ENCODE measurements around the gene UGT1A8.

UGT1A8 gene

DNA sequence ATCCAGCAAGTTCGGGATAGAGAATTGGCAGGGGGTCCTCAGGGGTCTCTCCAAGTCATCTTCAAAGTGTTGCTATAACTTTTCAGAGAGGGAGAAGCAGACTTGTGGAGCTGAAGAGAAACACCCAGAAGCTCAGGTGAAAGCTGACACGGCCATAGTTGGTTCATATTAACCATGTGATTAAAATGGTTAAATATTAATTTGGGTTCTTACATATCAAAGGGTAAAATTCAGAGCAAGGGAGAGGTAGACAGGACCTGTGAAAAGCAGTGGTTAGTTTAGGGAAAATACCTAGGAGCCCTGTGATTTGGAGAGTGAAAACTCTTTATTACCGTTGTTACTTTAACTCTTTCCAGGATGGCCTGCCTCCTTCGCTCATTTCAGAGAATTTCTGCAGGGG, 75.2 kb downstream of the UGT1A8 start, which contains the start of gene UGT1A6:
UGT1A6 (plus strand) TSS at position 243 of the 400 bp plus-strand sequence; CDS start at position 358, 115 bp downstream.
- TF ChIP-seq, protein P1, sequence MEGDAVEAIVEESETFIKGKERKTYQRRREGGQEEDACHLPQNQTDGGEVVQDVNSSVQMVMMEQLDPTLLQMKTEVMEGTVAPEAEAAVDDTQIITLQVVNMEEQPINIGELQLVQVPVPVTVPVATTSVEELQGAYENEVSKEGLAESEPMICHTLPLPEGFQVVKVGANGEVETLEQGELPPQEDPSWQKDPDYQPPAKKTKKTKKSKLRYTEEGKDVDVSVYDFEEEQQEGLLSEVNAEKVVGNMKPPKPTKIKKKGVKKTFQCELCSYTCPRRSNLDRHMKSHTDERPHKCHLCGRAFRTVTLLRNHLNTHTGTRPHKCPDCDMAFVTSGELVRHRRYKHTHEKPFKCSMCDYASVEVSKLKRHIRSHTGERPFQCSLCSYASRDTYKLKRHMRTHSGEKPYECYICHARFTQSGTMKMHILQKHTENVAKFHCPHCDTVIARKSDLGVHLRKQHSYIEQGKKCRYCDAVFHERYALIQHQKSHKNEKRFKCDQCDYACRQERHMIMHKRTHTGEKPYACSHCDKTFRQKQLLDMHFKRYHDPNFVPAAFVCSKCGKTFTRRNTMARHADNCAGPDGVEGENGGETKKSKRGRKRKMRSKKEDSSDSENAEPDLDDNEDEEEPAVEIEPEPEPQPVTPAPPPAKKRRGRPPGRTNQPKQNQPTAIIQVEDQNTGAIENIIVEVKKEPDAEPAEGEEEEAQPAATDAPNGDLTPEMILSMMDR (IDR thresholded peaks at IDR 0.05): no peak

DNA sequence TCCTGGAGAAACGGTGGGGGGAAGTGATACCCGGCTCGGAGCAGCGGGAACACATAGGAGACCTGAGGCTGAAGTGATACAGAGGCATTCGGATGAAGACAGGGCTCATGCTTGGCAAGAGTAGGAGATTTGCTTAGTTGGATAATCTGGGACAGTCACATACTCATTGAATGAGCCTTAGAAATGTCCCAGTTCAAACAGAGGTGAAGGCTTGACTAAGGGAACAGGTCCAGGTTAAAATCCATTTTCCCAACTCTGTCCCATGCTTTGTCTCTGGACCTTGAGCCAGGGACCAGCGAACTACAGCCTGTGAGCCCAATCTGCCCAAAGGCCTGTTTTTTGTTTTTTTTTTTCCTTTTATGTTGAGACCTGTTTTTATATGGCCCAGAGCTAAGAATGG, 76.5 kb downstream of the UGT1A8 start:
- TF ChIP-seq, protein P1 (IDR thresholded peaks at IDR 0.05): no peak

DNA sequence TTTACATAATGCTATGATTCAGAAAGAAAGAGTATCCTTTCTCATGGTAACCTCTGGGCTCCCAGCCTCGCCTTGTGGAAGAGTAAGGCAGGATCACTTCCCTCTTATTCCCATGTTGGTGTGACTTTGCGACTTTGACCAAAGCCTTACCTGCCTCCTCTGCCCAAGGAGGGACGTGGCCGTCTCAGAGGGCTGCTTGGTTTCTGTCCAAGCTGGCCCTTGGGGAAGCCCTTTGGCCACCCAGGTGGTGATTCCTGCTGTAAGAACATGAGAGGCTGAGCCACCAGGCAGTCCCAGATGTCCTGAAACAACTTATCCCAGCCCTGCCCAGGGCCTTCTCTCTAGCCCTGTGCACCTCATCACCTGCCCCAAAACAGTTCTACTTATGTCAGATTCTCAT, 81.3 kb downstream of the UGT1A8 start:
- TF ChIP-seq, protein P1 (IDR thresholded peaks at IDR 0.05): no peak

DNA sequence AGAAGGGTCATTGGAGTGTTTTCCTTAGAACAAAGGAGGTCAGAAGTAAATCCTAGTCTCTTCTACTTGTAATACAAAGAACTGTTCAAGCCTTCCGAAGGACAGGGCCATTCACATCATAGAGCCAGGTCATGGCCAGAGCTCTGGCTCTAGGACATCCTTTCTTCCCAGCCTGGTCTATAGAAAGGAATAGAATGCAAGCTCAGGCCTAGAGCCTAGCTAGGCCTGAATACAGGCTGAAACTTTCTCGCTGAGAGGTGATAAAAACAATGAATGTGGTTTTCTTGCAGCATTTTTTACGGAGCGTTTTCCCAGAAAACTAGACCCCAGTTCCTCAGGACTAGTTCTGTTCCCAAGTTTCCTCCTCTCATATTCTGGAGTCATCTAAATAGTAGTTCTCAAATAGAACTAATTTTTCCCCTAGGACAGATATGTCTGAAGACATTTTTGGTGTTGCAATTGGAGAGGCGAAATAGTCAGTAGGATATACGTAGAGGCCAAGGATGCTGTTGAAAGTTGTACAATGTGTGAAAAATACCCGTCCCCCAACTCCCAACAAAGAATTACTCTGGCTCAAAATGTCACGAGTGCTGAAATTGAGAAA, 82.1 kb downstream of the UGT1A8 start:
- TF ChIP-seq, protein P1 (IDR thresholded peaks at IDR 0.05): no peak

DNA sequence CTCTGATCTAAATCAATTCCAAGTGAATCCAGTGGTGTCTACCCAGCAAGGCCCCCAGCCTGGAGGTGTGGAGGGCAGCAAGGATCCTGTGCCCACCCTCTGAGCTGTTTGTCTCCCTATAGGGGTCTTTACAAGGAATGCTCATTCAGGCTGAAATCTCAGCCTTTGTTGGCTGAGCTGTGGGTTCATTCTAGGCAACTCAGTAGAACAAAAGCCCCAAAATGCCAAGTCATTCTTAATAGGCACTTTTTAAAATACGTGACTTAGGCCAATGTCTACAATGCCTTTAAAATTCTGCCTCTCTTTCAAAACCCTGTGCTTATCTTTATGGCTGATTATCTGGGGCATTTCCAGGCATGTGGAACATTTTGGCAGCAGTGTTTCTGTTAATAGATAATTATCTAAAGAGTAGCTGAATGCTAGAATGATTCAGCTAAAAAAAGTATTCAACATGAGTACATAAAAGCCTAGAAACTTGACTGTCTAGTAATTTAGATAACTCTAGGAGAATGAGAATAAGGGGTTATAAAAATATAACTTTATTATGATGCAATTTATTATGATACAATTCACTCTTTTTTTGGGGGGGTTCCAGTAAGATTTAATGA, 82.7 kb downstream of the UGT1A8 start:
- TF ChIP-seq, protein P1 (IDR thresholded peaks at IDR 0.05): no peak

DNA sequence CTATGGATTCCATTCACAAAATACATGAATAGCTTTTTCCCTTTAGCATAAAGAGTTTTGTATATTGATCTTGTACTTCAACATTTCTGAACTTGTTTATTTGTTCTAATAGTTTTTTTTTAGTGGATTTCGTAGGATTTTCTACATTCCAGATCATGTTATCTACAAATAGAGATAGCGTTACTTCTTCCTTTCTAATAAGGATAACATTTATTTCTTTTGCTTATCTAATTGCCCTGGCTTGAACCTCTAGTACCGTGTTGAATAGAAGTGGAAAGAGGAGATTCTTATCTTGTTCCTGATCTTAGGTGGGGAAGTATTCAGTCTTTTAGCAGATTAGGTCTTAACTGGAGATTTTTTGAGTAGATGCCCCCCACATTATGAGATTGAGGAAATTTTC, 84.8 kb downstream of the UGT1A8 start:
- TF ChIP-seq, protein P1 (IDR thresholded peaks at IDR 0.05): no peak

DNA sequence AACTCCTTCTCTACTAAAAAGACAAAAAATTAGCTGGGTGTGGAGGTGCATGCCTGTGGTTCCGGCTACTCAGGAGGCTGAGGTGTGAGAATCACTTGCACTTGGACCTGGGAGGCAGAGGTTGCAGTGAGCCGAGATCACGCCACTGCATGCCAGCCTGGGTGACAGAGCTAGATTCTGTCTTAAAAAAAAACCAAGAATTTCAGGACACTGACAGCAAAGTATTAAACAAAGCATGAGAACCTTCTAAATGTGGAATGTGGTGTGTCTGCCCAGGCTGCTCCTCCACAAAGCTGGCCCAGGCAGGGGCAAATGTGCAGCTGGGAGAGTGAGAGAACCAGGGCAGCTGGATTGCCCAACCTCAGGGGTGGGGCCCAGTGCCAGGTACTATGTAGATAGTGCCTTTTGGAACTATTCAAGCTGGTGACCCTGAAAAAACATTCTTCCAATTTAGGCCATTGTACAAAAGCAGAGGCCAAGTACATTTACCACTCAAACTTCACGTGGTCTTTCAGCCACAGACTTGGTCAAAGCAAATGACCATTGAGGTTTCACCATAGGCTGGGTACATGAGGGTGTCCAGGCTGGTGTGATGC, 88.6 kb downstream of the UGT1A8 start:
- TF ChIP-seq, protein P1 (IDR thresholded peaks at IDR 0.05): no peak
